Left cardiac atrium (tissue), 4 donors: ENCODE measurements around the gene BPNT1. TPM values are rescaled to one million over a fixed set of nuclear protein-coding genes. Genes with fewer than 3 reads are reported as not detected.
A peak's percentile ranks its signal among the peaks of the same experiment; 100 is the strongest.
"Not testable (repeated sequence)": the region's sequence is repeated elsewhere in the genome, so short reads cannot be mapped to it uniquely, and the experiment has no call there.

Source experiments
- ATAC-seq, 2 donors: fragments of 200-7000 bp; cut with Tn5 transposase; one replicate each; pipeline ENCODE4 v1.9.1; 2020; ENCODE audit warnings: mild to moderate bottlenecking in 2 of 2, moderate library complexity in 2 of 2
- DNase-seq: peaks from one replicate; pipeline ENCODE4 v3.0.0-alpha.2; 2020
- intact Hi-C, 2 donors: fragments of 100-400 bp; cut with DNase I; formaldehyde crosslinking; loops; one replicate each; pipeline versions ENCODE4 v1.14.1 to v1.15.1; 2022 to 2023
- total RNA-seq, 2 donors: library from RNA; stranded (reverse); fragmentation: NEBNext Ultra II Directional; extraction: Animal tissue kit (Norgen Biotek cat#: 25700); gene quantifications; one replicate each; pipeline ENCODE4 v1.2.1, GENCODE V29; 2021
- donor health status: DM: no; HTN: yes; CAD: no.
- donor health status: DM: no; HTN: yes; CAD: no; lungs with severe emphysema.
- donor health status: DM: yes; HTN: yes; CAD: no.
- donor health status: Dilated cardiomyopathy.

BPNT1 gene
- total RNA-seq, 2 donors from 2014 or later = 13.9 to 15.1 TPM

DNA sequence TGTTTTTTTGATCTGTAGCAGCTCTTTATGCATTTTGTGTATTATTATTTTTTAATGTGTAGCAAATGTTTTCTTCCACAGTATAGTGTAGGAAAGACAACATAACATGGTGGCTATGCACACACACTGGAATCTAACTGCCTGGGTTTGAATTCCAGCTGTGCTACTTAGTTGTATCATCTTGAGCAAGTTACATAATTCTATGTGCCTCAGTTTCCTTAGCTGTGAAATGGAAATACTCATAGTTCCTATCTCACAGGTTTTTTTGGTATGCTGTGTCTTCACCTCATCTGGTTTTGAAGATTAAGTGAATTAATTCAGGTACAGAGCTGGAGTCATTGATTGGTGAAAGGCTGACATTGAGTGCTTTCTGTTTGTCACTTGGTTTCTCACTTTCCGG is 3.1 kb upstream of the BPNT1 start:
- ATAC-seq (no peak), DNase-seq (no peak)
- intact Hi-C loops = no loop called here

- intact Hi-C loops, DNase-seq, ATAC-seq: not testable (repeated sequence)
These were observed 3.3 kb downstream of the BPNT1 start for GRCh38 chr1:220086261-220086686.

GRCh38 chr1:220084460-220084859 is 5.1 kb downstream of the BPNT1 start:
- no peak for DNase-seq
- intact Hi-C loops = no loop called here
- no peak for ATAC-seq

DNA sequence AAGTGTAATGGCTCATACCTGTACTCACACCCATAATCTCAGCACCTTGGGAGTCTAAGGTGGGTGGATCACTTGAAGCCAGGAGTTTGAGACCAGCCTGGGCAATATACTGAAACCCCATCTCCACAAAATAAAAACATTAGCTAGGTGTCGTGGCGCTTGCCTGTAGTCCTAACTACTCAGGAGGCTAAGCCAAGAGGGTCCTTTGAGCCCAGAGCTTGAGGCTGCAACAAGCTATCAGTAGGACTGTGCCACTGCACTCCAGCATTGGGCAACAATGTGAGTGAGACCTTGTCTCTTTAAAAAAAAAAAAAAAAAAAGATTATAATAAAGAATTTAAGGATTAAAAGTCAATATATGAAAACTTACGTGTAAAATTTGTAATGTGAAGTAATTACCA is 11.7 kb downstream of the BPNT1 start:
- intact Hi-C loops = no loop called here
- DNase-seq = no peak
- no peak for ATAC-seq

DNA sequence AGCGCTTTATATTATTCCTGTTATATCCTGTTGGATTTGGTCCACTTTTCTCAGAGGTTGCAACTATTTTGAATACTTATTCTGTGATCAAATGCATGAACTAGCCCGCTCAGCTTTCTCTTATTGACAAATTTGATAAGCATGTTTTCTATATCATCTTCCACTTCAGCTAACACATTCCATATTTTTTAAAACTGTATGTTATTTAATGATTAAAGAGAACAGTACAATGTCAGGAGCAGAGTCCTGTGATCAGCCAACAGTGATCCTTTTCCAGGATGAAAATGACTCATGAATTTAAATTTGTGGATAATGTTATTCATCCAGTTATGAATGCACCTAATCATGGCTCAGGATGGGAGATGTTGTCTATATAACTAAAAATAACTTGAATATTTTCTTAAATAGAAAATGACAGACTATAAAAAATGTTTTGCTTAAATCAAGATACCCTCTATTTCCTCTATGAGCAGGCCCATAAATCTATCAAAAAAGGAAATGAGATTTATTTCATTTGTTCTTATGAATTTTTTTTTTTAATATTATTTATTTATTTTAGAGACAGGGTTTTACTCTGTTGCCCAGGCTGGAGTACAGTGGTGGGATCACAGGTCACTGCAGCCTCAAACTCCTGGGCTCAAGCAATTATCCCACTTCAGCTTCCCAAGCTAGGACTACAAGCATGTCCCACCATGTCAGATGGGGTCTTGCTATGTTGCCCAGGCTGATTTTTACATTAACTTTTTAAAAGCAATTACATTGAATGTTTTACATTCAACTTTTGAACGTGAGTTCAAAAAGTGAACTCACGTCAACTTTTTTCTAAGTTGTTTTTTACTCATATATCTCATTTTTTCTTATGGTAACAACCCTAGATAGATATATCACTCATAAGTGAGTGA is 12.5 kb downstream of the BPNT1 start:
- no peak for ATAC-seq
- no peak for DNase-seq
- intact Hi-C loops = no loop called here

GRCh38 chr1:220067269-220068204 is 22.1 kb downstream of the BPNT1 start:
- intact Hi-C loops = no loop called here
- ATAC-seq (no peak), DNase-seq (no peak)

- DNase-seq (no peak), ATAC-seq (no peak)
- intact Hi-C loops = no loop called here
These were observed 27.0 kb downstream of the BPNT1 start for GRCh38 chr1:220062629-220063028.

GRCh38 chr1:220060876-220061275 is 28.7 kb downstream of the BPNT1 start:
- ATAC-seq (no peak), DNase-seq (no peak)
- intact Hi-C loops = no loop called here

- intact Hi-C loops = no loop called here
- DNase-seq = no peak
- no peak for ATAC-seq
These were observed 33.2 kb downstream of the BPNT1 start for GRCh38 chr1:220056374-220056773.

- intact Hi-C loops = no loop called here
- ATAC-seq (peak; percentile 99 to 100), DNase-seq (peak; percentile 95)
These were observed 43.3 kb downstream of the BPNT1 start, which contains the start of gene EPRS1 for GRCh38 chr1:220046052-220046930. Gene EPRS1 (minus strand): TSS chr1:220046505. CDS start chr1:220046388, 117 bp downstream.

DNA sequence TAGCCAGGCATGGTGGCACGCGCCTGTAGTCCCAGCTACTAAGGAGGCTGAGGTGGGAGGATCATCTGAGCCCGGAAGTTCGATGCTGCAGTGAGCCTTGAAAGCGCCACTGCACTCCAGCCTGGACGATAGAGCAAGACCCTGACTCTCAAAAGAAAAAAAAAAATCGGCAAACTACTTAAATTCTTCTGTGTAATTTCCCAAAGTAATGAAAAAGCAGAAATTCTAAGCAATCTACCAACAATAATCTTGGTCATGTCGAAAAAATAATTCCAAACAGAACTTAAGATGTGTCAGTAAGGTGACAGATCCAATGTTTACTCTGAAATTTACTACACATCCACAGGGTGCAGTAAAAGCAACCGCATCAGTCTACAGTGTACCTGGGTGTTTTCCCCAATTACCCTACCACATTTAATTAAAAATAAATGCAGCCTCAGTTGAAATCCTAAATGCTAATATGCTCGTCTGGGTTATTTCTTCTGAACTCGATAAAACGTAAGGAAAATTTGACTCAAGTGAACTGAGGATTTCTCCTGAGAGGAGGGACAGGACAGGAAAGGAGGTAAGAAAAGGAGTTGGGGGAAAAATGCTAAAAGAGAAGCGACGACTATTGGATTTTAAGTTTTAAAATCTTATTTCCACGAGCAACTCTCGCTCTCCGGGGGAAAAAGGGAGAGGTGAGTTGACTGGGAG is 44.1 kb downstream of the BPNT1 start:
- DNase-seq (no peak), ATAC-seq (no peak)
- intact Hi-C loops = no loop called here

- no peak for ATAC-seq
- intact Hi-C loops = no loop called here
- no peak for DNase-seq
These were observed 44.8 kb downstream of the BPNT1 start for GRCh38 chr1:220044678-220045355.

- DNase-seq = no peak
These were observed 45.9 kb downstream of the BPNT1 start for GRCh38 chr1:220043646-220044045.

DNA sequence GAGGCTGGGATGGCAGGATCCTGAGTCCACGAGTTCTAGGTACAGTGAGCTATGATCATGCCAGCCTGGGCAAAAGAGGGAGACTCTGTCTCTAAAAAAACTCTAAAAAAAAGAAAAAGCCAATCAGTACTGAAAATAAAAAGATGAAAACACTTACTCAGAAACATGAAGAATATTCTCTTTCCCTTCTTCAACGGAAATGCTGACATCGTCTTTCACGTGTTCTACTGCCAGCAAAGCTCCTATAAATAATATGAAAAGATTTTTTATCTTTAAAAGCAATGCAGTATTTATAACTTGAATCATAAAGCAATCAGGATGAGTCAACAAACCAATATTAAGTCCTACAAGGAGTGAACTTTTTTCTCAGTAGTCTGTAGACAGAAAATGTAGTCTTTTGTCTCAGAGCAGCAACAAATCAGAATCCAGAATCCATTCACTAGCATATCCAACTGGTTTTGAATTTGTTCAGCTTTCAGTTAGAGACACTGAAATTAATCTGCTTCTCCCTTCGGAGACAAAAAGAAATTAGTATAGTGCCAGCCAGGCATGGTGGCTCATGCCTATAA is 49.5 kb downstream of the BPNT1 start:
- ATAC-seq (no peak), DNase-seq (no peak)
- intact Hi-C loops = no loop called here

More at GRCh38 chr1:220043646-220044045, 45.9 kb downstream of the BPNT1 start:
- intact Hi-C loops = no loop called here
- no peak for ATAC-seq

GRCh38 chr1:220038640-220039039 is 50.9 kb downstream of the BPNT1 start:
- intact Hi-C loops = no loop called here
- no peak for ATAC-seq
- DNase-seq = no peak

DNA sequence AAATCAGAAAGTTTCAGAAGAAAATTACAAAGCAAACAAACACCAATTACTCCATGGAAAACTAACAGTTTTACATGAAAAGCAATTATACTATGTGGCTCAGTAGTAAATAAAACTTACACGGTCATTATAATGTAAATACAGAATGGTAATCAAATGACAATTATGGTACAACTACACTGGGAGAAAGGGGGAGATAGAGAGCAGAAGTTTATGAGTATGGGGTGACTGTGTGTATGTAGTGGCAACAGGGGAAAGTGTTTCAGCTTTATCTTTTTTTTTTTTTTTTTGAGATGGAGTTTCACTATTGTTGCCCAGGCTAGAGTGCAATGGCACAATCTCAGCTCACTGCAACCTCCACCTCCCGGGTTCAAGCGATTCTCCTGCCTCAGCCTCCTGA is 51.8 kb downstream of the BPNT1 start:
- DNase-seq, ATAC-seq, intact Hi-C loops: not testable (repeated sequence)

- intact Hi-C loops = no loop called here
- DNase-seq (no peak), ATAC-seq (no peak)
These were observed 56.7 kb downstream of the BPNT1 start for GRCh38 chr1:220032911-220033310.
